ENCODE results near the gene CUX1. TPM values are rescaled to one million over a fixed set of nuclear protein-coding genes. Genes with fewer than 3 reads are reported as not detected.

Gene CUX1
- total RNA-seq, 3 donors from 2014 or later: 35.1 to 54.4 (median 41.1) TPM

DNA sequence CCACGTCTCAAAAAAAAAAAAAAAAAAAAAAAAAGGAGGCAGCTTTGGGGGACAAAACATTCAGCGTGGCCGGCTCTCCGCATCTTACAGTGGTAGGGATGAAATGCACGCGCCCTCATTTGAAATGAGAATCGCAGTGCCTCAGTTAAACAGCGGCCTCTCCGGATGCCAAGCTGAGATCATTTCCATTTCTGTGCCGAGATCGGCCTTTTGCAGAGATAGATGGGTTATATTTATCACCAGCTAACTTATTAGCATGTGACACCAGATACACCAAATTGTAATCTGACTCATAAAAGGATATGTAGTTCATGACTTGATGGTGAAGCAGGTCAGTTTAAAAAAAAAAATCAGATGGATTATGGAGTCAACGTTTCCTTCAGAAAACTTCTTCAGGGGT is 138.7 kb downstream of the CUX1 start:
- no peak for DNase-seq (ENCODE audit: low spot score in 2 of 2)
- H3K4me3 ChIP-seq: no peak overlapping the region
- intact Hi-C loops (cut with DNase I; ENCODE audit: low total_unique reads): no loop called here
- H3K4me1 ChIP-seq: no peaks in the 10 kb centered on the region
- H3K9me3 ChIP-seq: no peaks in the 10 kb centered on the region
- TF ChIP-seq, protein P1, sequence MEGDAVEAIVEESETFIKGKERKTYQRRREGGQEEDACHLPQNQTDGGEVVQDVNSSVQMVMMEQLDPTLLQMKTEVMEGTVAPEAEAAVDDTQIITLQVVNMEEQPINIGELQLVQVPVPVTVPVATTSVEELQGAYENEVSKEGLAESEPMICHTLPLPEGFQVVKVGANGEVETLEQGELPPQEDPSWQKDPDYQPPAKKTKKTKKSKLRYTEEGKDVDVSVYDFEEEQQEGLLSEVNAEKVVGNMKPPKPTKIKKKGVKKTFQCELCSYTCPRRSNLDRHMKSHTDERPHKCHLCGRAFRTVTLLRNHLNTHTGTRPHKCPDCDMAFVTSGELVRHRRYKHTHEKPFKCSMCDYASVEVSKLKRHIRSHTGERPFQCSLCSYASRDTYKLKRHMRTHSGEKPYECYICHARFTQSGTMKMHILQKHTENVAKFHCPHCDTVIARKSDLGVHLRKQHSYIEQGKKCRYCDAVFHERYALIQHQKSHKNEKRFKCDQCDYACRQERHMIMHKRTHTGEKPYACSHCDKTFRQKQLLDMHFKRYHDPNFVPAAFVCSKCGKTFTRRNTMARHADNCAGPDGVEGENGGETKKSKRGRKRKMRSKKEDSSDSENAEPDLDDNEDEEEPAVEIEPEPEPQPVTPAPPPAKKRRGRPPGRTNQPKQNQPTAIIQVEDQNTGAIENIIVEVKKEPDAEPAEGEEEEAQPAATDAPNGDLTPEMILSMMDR (IDR thresholded peaks at IDR 0.05): no peak
- TF ChIP-seq POLR2A (IDR thresholded peaks at IDR 0.05) (no peak), POLR2AphosphoS5 (IDR thresholded peaks at IDR 0.05) (no peak)
- no peak overlapping the region for H3K27ac ChIP-seq
- no peaks in the 10 kb centered on the region for H3K36me3 ChIP-seq
- H3K27me3 ChIP-seq: no peaks in the 10 kb centered on the region

DNA sequence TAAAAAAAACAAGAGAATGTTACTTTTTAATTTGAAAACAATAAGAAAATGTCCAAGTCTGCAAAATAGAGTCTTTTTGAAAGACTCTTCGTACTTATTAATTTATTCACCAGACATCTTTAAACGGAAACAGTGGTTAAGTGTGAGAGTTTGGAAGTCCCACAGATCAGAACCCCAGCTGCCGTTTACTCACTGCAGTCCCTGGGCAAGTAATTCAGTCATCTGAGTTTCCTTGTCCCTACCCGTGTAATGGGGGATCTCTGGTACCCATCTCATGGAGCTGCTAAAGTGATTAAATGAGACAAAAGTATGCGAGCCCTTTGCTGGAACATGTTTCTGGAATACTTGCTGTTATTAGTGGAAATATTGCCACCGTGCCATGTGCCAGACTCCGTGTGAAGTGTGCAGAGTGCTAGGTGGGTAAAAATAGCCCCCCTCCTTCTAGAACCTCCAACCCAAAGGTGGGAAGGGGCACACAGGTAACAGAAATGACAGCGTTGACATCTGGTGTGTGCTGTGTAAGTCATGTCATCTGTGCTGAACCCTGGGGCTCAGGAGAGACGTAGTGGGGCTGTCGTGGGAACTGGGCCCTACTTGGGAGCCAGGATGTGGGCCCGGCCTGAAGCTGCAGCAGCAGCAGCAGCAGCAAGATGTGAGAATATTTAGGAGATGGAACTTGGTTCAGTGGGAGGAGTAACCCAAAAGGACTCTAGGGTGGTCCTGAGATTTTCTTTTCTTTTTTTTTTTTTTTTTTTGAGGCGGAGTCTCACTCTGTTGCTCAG is 140.5 kb downstream of the CUX1 start:
- no peak overlapping the region for H3K4me3 ChIP-seq
- no peak for DNase-seq (ENCODE audit: low spot score in 2 of 2)
- intact Hi-C loops (cut with DNase I; ENCODE audit: low total_unique reads): no loop called here
- no peaks in the 10 kb centered on the region for H3K4me1 ChIP-seq
- no peaks in the 10 kb centered on the region for H3K36me3 ChIP-seq
- no peak overlapping the region for H3K27ac ChIP-seq
- H3K9me3 ChIP-seq: no peaks in the 10 kb centered on the region
- H3K27me3 ChIP-seq: no peaks in the 10 kb centered on the region
- TF ChIP-seq, protein P1 (IDR thresholded peaks at IDR 0.05): no peak
- no peak for TF ChIP-seq POLR2AphosphoS5 (IDR thresholded peaks at IDR 0.05)
- TF ChIP-seq POLR2A (IDR thresholded peaks at IDR 0.05): no peak

DNA sequence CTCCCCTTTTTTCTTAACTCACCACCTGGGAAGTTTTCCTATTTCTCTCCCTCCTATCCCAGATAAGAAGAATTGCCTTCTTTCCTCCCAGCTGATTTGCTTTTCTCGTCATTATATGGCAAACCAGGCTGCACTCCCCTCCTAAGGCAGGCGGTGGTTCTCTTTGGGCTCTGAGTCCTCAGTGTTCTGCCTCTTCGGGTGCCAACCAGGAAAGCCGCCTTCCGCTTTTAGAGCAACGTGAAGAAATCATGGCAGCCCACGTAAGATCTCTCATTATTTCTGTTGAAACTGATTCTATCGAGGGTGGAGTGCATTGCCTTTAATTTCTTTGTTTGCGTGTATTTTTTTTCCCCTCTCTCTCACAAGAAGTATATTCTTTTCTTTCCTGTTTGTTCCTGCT is 141.9 kb downstream of the CUX1 start:
- H3K4me1 ChIP-seq: no peaks in the 10 kb centered on the region
- no peak for DNase-seq (ENCODE audit: low spot score in 2 of 2)
- intact Hi-C loops (cut with DNase I; ENCODE audit: low total_unique reads): no loop called here
- H3K27me3 ChIP-seq: no peaks in the 10 kb centered on the region
- TF ChIP-seq POLR2A (IDR thresholded peaks at IDR 0.05) (no peak), POLR2AphosphoS5 (IDR thresholded peaks at IDR 0.05) (no peak)
- TF ChIP-seq, protein P1 (IDR thresholded peaks at IDR 0.05): no peak
- no peaks in the 10 kb centered on the region for H3K9me3 ChIP-seq
- H3K36me3 ChIP-seq: no peaks in the 10 kb centered on the region
- no peak overlapping the region for H3K4me3 ChIP-seq
- H3K27ac ChIP-seq: no peak overlapping the region

DNA sequence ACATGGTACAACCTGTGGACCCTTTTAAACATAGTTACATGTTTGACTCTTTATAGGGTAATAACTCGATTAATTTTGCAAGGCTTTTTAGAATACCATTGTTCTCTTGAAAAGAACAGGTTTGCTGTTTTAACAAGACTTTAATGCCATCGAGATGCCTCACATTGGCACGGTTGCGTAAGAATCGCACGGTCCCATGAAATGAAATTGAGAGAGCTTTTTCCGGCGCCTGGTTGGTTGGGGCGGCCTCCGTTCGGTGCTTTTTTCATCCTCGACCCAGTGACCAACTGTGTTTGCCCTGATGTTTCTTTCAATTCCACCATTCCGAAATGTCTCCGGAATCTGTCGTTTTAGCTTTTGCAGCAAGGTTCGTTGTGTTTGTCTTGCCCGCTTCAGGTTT is 142.4 kb downstream of the CUX1 start:
- Histone ChIP-seq H3K27ac (no peak overlapping the region), H3K9me3 (no peaks in the 10 kb centered on the region), H3K4me1 (no peaks in the 10 kb centered on the region), H3K36me3 (no peaks in the 10 kb centered on the region), H3K4me3 (no peak overlapping the region), H3K27me3 (no peaks in the 10 kb centered on the region)
- no peak for TF ChIP-seq POLR2AphosphoS5 (IDR thresholded peaks at IDR 0.05)
- TF ChIP-seq, protein P1 (IDR thresholded peaks at IDR 0.05): no peak
- no peak for TF ChIP-seq POLR2A (IDR thresholded peaks at IDR 0.05)
- intact Hi-C loops (cut with DNase I; ENCODE audit: low total_unique reads): no loop called here
- no peak for DNase-seq (ENCODE audit: low spot score in 2 of 2)

DNA sequence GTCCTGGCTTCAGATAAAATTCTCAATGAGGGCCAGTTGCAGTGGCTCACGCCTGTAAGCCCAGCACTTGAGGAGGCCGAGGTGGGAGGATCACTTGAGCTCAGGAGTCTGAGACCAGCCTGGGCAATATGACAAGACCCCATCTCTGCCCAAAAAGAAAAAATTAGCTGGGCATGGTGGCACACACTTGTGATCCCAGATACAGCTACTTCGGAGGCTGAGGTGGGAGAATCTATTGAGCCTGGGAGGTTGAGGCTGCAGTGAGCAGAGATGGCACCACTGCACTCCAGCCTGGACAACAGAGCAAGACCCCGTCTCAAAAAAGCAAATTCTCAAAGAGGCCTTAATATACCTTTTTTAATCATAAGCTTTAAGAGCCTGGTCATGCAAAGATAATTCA is 142.9 kb downstream of the CUX1 start:
- Histone ChIP-seq H3K27ac (no peak overlapping the region), H3K4me1 (no peaks in the 10 kb centered on the region), H3K9me3 (no peaks in the 10 kb centered on the region), H3K36me3 (no peaks in the 10 kb centered on the region), H3K4me3 (no peak overlapping the region), H3K27me3 (no peaks in the 10 kb centered on the region)
- intact Hi-C loops (cut with DNase I; ENCODE audit: low total_unique reads): no loop called here
- TF ChIP-seq POLR2AphosphoS5 (IDR thresholded peaks at IDR 0.05) (no peak), POLR2A (IDR thresholded peaks at IDR 0.05) (no peak)
- TF ChIP-seq, protein P1 (IDR thresholded peaks at IDR 0.05): no peak
- DNase-seq (ENCODE audit: low spot score in 2 of 2): no peak

Measured in breast epithelium (tissue), 4 donors.